IMR-90 (cell line): ENCODE results near the gene PTPMT1. TPM values are rescaled to one million over a fixed set of nuclear protein-coding genes. Genes with fewer than 3 reads are reported as not detected.
"Not testable (repeated sequence)": the region's sequence is repeated elsewhere in the genome, so short reads cannot be mapped to it uniquely, and the experiment has no call there.

Experiments used
- ATAC-seq: fragments of 200-7000 bp; cut with Tn5 transposase; 2 replicates; pipeline ENCODE4 v1.9.1; 2020; ENCODE audit warnings: low read depth, mild to moderate bottlenecking, moderate library complexity
- BruUV-seq: library from RNA; stranded (reverse); fragments of 400-500 nt; replicated peaks from 2 replicates; lab custom pipeline; 2021; lab: Mats Ljungman, UMichigan
- CTCF ChIA-PET: fragments of 300-600 bp; formaldehyde crosslinking; extraction: SDS; loops from one replicate; lab custom pipeline; 2021; ENCODE audit warnings: antibody characterized with exemption; lab: Yijun Ruan, JAX
- POLR2A ChIA-PET: fragments of 300-600 bp; sonication (Branson Sonifier 250); formaldehyde crosslinking; loops from one replicate; lab custom pipeline; 2022; ENCODE audit warnings: antibody characterized with exemption; ENCODE audit not compliant: unreplicated experiment; lab: Charles Lee
- DNase-seq: peaks from one replicate; pipeline ENCODE4 v3.0.0; 2013
- H2AFZ ChIP-seq: replicated peaks from 2 replicates; pipeline ENCODE3; 2013; ENCODE audit warnings: low read length, mild to moderate bottlenecking; ENCODE audit not compliant: poor library complexity
- H2AK5ac ChIP-seq: 2 replicates; pipeline ENCODE4 v1.6.1; 2013; ENCODE audit warnings: low read depth, low read length, inconsistent platforms
- H2AK9ac ChIP-seq: replicated peaks from 2 replicates; pipeline ENCODE3; 2013; ENCODE audit warnings: mild to moderate bottlenecking, low read depth, low read length, moderate library complexity; ENCODE audit not compliant: poor library complexity
- H2BK120ac ChIP-seq: 2 replicates; pipeline ENCODE4 v1.6.1; 2013; ENCODE audit warnings: low read depth, low read length, inconsistent platforms
- H2BK15ac ChIP-seq: 3 replicates; pipeline ENCODE4 v1.6.1; 2013; ENCODE audit warnings: low read depth, low read length, inconsistent platforms
- H2BK20ac ChIP-seq: 2 replicates; pipeline ENCODE4 v1.6.1; 2013; ENCODE audit warnings: low read depth, mild to moderate bottlenecking, inconsistent platforms, low read length, moderate library complexity
- H2BK5ac ChIP-seq: 2 replicates; pipeline ENCODE4 v1.6.1; 2013; ENCODE audit warnings: mild to moderate bottlenecking, low read depth, low read length, inconsistent platforms; ENCODE audit not compliant: poor library complexity, severe bottlenecking
- H3K14ac ChIP-seq: replicated peaks from 2 replicates; pipeline ENCODE4 v1.6.1; 2013; ENCODE audit warnings: low read depth, low read length, inconsistent platforms
- H3K18ac ChIP-seq: 2 replicates; pipeline ENCODE4 v1.6.1; 2013; ENCODE audit warnings: low read depth, low read length, control low read depth
- H3K23ac ChIP-seq: 2 replicates; pipeline ENCODE4 v1.6.1; 2013; ENCODE audit warnings: low read depth, low read length, inconsistent platforms
- H3K27ac ChIP-seq: 2 replicates; pipeline ENCODE4 v1.5.1; 2013; ENCODE audit warnings: mild to moderate bottlenecking, control low read depth, low read length; ENCODE audit not compliant: insufficient read depth
- H3K27me3 ChIP-seq: 2 replicates; pipeline ENCODE4 v1.6.1; 2013; ENCODE audit warnings: low read length; ENCODE audit not compliant: control insufficient read depth, insufficient read depth
- H3K36me3 ChIP-seq: 2 replicates; pipeline ENCODE4 v1.6.1; 2013; ENCODE audit warnings: low read length, mixed read lengths; ENCODE audit not compliant: control insufficient read depth, insufficient read depth
- H3K4ac ChIP-seq: 2 replicates; pipeline ENCODE4 v1.6.1; 2013; ENCODE audit warnings: low read depth, low read length, inconsistent platforms
- H3K4me1 ChIP-seq: 2 replicates; pipeline ENCODE4 v1.6.1; 2013; ENCODE audit warnings: low read length, mixed read lengths; ENCODE audit not compliant: control insufficient read depth, insufficient read depth
- H3K4me2 ChIP-seq: 2 replicates; pipeline ENCODE4 v1.6.1; 2013; ENCODE audit warnings: low read depth, mild to moderate bottlenecking, control low read depth, low read length, moderate library complexity
- H3K4me3 ChIP-seq: 2 replicates; pipeline ENCODE4 v1.5.1; 2013; ENCODE audit warnings: low read depth, mild to moderate bottlenecking, control low read depth, low read length, moderate library complexity; ENCODE audit not compliant: insufficient read depth
- H3K56ac ChIP-seq: 2 replicates; pipeline ENCODE4 v1.6.1; 2013; ENCODE audit warnings: low read length, inconsistent platforms; ENCODE audit not compliant: insufficient read depth; ENCODE audit errors: extremely low read depth
- H3K79me1 ChIP-seq, 2 experiments: 2 replicates each; pipeline ENCODE4 v1.6.1; 2013; ENCODE audit warnings: low read length in 2 of 2, inconsistent platforms in 1 of 2, low read depth in 1 of 2
- H3K9ac ChIP-seq: 2 replicates; pipeline ENCODE4 v1.6.1; 2013; ENCODE audit warnings: low read depth, low read length, control low read depth
- H3K9me1 ChIP-seq: 2 replicates; pipeline ENCODE4 v1.6.1; 2013; ENCODE audit warnings: low read length, inconsistent platforms; ENCODE audit not compliant: insufficient read depth
- H3K9me3 ChIP-seq: 2 replicates; pipeline ENCODE4 v1.6.1; 2013; ENCODE audit warnings: low read length; ENCODE audit not compliant: control insufficient read depth, insufficient read depth
- H4K20me1 ChIP-seq: 2 replicates; pipeline ENCODE4 v1.6.1; 2013; ENCODE audit warnings: low read length, inconsistent platforms; ENCODE audit not compliant: insufficient read depth
- H4K5ac ChIP-seq: 2 replicates; pipeline ENCODE4 v1.6.1; 2013; ENCODE audit warnings: mild to moderate bottlenecking, low read depth, low read length, control low read depth
- H4K8ac ChIP-seq, 2 experiments: 2 replicates each; pipeline ENCODE4 v1.6.1; 2013; ENCODE audit warnings: low read depth in 2 of 2, low read length in 2 of 2, control low read depth in 1 of 2, inconsistent platforms in 1 of 2
- H4K91ac ChIP-seq: 2 replicates; pipeline ENCODE4 v1.6.1; 2013; ENCODE audit warnings: low read depth, low read length, inconsistent platforms; ENCODE audit not compliant: insufficient read depth
- WGBS, 2 experiments: methylation state at CpG; one replicate each; pipeline versions ENCODE4 v1.1.5 to v1.1.7; 2013; ENCODE audit warnings: missing lambda C conversion rate in 2 of 2; ENCODE audit not compliant: insufficient read length in 1 of 2; ENCODE audit errors: extremely low coverage in 2 of 2; 5-methylcytosine and 5-hydroxymethylcytosine counted together
- dilution Hi-C: fragments of 300-500 bp; cut with HindIII; formaldehyde crosslinking; loops from one replicate; pipeline ENCODE4 v1.14.3; 2018; ENCODE audit warnings: low sequenced_read_pairs; ENCODE audit not compliant: unreplicated experiment
- in situ Hi-C: fragments of 300-500 bp; cut with MboI; formaldehyde crosslinking; loops from 3 replicates; pipeline ENCODE4 v1.14.3; 2019; ENCODE audit warnings: low sequenced_read_pairs, inconsistent platforms, mixed read lengths
- intact Hi-C: fragments of 100-400 bp; cut with micrococcal nuclease; formaldehyde crosslinking; loops from 2 replicates; pipeline ENCODE4 v1.10.0; 2022
- polyA plus RNA-seq, 3 experiments: library from polyadenylated mRNA; depleted of rRNA; stranded (reverse); fragments of >200 nt; gene quantifications; 2 replicates each; pipeline ENCODE4 v1.2.3, GENCODE V29; 2012; ENCODE audit warnings: low replicate concordance in 1 of 3
- total RNA-seq: library from RNA; depleted of rRNA; stranded (reverse); fragments of >200 nt; gene quantifications from 2 replicates; pipeline ENCODE4 v1.2.3, GENCODE V29; 2012

PTPMT1 gene
- total and polyA plus RNA-seq, 2 of the 4 experiments (the other 2 are of a cell fraction), result 51.6 to 55.0 TPM

DNA sequence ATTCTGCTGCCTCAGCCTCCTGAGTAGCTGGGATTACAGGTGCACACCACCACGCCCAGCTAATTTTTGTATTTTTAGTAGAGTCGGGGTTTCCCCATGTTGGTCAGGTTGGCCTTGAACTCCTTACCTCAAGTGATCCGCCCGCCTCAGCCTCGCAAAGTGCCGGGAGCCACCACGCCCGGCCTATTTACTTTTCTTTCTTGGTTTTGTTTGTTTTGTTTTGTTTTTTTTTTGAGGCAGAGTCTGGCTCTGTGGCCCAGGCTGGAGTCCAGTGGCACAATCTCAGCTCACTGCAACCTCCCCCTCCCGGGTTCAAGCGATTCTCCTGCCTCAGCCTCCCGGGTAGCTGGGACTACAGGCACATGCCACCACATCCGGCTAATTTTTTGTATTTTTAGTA is 8.4 kb upstream of the PTPMT1 start:
- H4K91ac ChIP-seq, H2AK5ac ChIP-seq, H4K20me1 ChIP-seq, H2BK5ac ChIP-seq, H2AK9ac ChIP-seq, H3K23ac ChIP-seq, H3K4me2 ChIP-seq, H3K36me3 ChIP-seq, in situ Hi-C loops, H2BK15ac ChIP-seq, H3K27me3 ChIP-seq, POLR2A ChIA-PET, H2BK120ac ChIP-seq, H2BK20ac ChIP-seq, ATAC-seq, H3K4me3 ChIP-seq, H4K5ac ChIP-seq, BruUV-seq, intact Hi-C loops, H3K9ac ChIP-seq, H3K27ac ChIP-seq, DNase-seq, CTCF ChIA-PET, H3K14ac ChIP-seq, H3K4me1 ChIP-seq, H3K4ac ChIP-seq, H3K9me3 ChIP-seq, H3K18ac ChIP-seq, H3K9me1 ChIP-seq, H3K56ac ChIP-seq, H4K8ac ChIP-seq, dilution Hi-C loops, H2AFZ ChIP-seq: not testable (repeated sequence)
- H3K79me1 ChIP-seq, result peaks cover 0 to 17% of the 10 kb centered on the region in 2 experiments; a peak in 2 of 4 replicates
- 91% methylated on average over 4 of the region's 12 CpGs; no CpG with 5 or more reads in 1 of the 2 experiments for WGBS, 2 experiments
